GM18907 (cell line): ENCODE results near the gene NKAP.
"Not testable (repeated sequence)": the region's sequence is repeated elsewhere in the genome, so short reads cannot be mapped to it uniquely, and the experiment has no call there.

ENCODE experiments used
- ATAC-seq: cut with Tn5 transposase; IDR thresholded peaks from one replicate; pipeline ENCODE4 v1.9.1; 2021; ENCODE audit warnings: mild to moderate bottlenecking, moderate library complexity; ENCODE audit not compliant: unreplicated experiment

NKAP gene

DNA sequence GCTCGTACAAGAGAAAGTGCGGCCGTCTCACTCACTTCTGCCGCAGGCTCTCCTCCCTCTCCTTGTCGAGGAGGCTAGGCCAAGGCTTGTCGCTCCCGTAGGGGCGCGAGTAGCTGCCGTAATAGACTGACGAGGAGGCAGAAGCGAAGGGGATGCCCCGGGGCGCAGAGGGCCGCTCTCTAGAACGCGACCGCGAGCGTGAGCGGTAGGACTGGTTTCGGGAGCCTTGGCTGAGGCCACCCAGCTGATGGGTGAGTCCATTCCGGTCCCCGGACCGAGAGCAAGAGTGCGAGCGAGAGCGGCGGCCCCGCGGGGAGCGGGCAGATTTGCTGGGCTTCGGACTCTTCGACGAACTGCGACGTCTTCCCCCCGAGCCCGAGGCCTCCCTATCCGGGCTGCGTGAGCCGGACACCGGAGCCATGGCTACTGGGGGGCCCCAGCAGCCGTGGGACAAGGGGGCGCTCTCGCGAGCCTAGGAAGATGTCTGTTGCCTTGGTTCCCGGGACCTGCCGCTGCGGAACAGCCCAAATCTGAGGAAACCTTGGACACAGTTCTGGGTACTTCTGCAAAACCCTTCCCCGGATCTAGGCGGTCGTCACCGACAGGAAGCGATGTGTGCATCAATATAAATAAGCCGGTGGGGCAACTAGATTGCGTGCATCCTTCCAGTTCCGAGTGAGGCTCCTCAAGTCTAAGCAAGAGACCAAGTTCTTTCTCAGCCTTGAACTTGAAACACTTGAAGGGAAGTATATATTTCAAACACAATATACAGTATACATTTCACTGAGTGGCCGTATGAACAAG is at the start of gene NKAP:
Gene NKAP (minus strand): TSS at position 567 of the 804 bp plus-strand sequence. CDS start 146 bp downstream, at position 421.
- ATAC-seq: peak; percentile 80

DNA sequence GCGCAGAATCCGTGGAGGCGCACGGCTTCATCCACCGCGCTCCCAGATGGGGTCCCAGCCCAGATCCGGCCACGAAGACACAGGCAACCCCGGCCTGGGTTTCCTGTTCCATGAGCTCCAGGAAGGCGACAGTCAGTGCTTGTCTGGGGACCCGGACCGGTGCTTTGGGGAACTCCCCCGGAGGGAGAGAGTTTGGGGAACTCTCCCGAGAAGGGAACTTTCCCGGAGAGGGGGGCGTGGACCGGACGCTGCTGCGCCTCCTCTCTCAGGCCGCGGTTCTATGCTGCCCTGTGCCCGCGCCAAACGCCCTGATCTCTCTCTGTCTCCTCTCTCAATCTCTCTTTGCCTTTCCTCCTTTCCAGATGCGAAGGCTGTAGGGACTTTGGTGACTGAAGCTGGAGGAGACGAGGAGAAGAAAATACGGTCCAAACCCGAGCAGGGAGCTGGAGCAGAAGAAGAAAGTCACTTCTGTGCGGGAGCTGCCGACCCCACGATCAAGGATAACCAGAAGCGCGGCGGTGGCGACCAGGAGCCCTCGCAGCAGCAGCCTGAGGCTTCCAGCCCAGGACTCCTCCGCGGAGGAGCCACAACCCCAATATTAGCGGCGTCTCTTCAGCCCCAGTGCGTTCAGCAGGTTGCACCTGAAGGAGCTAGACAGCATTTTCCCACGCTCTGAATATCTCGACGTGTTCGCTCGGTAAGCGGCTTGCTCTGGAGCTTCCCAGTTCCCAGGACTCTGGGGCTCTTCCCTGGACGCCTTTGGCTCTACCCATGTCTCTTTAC is 47.6 kb upstream of the NKAP start:
- no peak for ATAC-seq

DNA sequence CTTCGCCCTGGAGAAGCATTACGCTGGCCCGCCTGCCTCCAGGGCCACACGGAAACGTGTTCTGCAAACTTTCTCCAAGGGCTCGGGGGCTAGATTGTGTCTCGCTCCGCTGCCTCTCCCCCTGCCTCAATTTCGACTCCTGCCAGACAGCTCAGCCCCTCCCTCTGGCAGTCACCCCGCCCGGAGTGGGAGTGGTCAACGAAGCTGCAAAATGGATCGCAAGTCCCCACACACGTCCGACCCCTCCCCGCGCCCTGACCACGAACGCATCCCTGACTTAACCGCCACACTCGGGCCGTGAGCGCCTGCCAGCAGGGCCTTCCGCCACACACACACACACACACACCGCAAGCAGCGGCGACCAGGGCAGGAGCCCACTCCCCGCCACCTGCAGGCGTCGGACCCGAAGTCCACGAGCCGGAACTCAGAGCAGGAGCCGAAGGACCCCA is 47.0 kb upstream of the NKAP start:
- no peak for ATAC-seq

DNA sequence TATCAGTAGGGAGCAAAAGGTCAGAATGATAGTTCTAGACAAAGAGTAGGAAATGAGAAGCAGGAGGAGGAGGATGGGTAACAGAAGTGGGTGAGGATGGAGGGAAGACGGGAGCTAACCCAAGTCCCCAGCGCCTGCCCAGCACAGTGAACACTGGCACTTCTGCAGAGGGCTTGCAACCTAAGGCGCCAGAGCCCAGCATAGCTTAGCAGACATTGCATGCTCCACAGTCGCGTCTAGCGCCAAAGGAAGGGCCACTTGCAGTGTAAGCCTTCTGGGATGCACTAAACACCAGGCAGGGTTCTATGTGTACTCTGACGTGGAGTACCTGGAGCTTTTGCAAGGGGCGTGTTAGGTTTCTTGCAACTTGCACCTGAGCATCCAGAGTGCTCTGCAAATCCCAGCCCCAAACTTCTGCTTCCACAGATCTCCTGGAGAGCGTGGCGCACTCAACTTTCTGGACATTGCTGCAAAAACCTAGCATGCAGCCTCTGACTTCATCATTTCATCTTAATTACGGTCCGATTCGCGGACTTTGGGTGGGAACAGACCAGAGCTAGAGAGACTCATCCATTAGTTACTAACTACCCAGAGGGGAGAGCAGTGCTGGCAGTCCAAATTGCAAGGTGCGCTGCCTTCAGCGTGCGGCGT is 46.5 kb upstream of the NKAP start:
- no peak for ATAC-seq

DNA sequence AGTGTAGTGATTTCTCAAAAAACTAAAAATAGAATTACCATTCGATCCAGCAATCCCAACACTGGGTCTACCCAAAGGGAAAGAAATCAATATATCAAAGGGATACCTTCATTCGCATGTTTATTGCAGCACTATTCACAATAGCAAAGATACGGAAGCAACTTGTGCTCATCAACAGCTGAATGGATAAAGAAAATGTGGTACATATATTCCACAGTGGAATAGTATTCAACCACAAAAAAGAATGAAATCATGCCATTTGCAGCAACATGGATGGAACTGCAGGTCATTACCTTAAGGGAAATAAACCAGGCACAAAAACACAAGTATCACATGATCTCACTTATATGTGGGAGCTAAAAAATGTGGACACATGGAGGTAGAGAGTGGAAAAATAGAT is 42.7 kb upstream of the NKAP start:
- no peak for ATAC-seq

DNA sequence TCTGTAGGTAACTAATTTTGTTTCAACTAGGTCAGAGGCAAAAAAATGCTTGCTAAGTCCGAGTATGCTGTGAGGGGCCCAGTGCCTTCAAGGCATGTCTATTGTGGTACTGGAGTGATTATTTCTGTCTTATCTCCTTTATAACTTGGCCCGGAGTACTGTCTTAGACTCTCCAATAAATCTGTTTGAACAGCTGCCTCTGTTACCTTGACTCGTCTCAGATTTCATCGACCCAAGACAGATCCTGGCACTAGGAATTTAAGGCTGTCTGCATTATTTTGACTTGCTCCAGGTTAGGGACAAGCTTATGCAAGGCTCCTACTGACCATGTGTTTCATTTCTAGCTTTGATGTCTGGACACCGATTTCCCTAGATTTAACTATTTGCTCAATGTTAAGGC is 41.1 kb upstream of the NKAP start:
- no peak for ATAC-seq

DNA sequence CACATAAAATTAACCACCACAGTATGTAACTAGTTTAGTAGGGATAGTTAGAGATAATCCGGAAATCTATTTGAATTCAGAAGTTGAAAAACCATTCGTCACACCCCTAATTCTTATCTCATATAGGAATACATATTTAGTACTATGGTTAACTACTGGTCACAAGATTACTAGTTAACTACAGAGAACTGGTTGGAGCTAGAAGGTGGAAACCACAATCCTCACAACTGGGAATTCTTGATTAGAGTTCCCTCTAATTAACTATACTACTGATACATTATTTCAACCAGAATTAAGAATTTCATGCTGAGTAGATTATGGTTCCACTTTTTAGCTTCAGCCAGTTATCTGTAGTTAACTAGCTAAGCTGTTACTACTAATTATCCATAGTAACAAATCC is 39.9 kb upstream of the NKAP start:
- ATAC-seq: no peak

DNA sequence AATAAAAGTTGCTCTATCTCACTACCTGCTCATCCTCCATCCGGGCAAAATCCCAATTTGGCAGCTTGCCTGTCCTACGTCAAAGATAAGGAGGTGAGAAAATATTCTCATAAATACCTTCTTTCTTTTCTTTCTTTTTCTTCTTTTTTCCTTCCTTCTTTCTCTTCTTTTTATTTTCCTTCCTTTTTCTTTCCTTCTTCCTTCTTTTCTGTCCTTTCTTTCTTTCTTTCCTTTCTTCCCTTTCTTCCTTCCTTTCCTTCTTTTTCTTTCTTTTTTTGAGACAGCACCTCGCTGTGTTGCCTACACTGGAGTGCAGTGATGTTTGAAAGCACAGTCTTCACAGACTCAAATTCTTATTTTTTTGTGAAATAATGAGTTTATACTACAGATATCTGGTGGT is 38.6 kb upstream of the NKAP start:
- ATAC-seq: no peak

DNA sequence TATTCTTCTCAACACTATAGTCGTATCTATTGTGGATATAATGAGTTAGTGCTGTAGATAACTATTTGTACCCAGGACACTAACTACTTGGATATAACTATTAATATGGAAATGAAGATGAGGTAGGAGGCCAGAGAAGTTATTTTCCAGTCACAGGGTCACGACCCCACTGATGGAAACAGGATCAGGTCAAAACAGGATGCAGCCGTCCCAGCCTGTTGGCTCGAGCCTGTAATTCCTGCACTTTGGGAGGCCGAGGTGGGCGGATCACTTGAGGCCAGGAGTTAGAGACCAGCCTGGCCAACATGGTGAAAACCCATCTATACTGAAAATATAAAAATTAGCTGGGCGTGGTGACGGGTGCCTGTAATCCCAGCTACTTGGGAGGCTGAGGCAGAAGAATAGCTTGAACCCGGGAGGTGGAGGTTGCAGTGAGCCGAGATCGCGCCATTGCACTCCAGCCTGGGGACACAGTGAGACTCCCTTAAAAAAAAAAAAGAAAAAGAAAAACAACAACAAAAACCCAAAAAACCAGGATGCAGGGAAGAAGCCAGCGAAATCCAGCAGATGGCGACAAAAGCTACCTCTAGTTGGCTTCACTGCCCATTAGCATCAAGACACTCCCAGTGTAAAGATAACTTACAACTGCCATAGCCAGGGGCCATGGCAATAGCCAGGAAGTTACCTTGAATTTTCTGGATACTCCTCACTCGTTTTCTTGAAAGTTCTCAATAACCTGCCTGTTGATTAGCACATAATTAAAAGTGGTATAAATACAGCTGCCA is 37.9 kb upstream of the NKAP start:
- peak; percentile 62 for ATAC-seq

DNA sequence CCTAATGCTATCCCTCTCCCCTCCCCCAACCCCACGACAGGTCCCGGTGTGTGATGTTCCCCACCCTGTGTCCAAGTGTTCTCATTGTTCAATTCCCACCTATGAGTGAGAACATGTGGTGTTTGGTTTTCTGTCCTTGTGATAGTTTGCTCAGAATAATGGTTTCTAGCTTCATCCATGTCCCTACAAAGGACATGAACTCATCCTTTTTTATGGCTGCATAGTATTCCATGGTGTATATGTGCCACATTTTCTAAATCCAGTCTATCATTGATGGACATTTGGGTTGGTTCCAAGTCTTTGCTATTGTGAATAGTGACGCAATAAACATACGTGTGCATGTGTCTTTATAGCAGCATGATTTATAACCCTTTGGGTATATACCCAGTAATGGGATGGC is 33.6 kb upstream of the NKAP start:
- not testable (repeated sequence) for ATAC-seq

DNA sequence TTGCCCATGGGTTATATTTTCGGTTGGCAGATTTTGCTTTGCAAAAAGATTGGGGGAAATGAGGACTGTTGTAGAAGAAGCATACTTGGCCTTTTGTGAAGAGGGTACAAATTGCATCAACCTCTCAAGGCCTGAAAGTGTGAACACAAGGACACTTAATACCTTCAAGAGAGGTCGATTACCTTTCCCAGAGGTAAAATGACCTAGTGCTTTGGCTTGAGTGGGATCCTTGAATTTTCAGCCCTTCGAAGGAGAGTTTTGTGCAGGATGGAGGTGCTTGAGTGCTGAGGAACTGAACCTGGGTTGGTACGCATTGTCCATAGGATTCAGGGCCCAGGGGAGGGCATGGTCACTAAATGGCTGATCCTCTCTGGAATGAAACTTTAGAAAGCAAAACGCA is 27.6 kb upstream of the NKAP start:
- ATAC-seq: no peak

DNA sequence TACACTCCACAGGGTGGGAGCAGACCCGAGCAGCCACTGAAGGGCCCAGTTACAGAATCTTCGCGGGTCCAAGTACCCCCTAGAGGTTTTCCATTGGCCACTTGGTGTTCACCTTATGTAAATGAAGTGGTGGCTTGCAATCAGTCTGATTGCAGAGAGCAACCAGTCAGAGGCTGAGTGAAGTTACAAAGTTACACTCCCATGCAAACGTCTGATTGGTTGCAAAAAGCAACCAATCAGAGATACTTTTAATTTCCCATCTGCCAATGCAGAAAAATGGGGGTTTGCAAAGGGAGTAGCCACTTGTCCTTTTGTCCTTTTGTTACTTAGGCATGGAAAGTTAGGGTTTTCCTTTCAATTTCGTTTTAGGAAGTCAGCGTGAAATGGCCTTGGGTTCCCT is 27.0 kb upstream of the NKAP start:
- no peak for ATAC-seq

DNA sequence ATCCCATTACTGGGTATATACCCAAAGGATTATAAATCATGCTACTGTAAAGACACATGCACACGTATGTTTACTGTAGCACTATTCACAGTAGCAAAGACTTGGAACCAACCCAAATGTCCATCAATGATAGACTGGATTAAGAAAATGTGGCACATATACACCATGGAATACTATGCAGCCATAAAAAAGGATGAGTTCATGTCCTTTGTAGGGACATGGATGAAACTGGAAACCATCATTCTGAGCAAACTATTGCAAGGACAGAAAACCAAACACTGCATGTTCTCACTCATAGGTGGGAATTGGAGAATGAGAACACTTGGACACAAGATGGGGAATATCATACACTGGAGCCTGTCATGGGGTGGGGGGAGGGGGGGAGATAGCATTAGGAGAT is 23.3 kb upstream of the NKAP start:
- ATAC-seq: not testable (repeated sequence)

DNA sequence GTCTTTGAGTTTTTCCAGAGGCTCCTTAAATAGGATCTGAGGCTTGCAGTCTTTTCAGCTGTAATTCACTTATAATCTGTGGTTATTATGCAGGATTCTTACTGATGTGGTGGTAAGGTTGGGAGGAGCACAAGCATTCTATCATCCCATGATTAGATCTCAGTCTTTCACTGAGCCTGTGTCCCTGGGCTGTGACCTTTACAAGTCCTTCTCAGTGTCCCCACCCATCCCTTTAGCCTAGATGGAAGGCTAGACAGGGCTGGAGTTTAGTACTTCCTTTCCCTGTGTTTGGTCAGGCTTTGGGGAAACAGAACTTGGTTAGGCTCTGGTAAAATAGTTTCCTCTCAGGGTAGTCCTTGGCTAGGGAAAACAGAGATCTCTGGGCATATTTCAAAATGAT is 17.1 kb upstream of the NKAP start:
- no peak for ATAC-seq

DNA sequence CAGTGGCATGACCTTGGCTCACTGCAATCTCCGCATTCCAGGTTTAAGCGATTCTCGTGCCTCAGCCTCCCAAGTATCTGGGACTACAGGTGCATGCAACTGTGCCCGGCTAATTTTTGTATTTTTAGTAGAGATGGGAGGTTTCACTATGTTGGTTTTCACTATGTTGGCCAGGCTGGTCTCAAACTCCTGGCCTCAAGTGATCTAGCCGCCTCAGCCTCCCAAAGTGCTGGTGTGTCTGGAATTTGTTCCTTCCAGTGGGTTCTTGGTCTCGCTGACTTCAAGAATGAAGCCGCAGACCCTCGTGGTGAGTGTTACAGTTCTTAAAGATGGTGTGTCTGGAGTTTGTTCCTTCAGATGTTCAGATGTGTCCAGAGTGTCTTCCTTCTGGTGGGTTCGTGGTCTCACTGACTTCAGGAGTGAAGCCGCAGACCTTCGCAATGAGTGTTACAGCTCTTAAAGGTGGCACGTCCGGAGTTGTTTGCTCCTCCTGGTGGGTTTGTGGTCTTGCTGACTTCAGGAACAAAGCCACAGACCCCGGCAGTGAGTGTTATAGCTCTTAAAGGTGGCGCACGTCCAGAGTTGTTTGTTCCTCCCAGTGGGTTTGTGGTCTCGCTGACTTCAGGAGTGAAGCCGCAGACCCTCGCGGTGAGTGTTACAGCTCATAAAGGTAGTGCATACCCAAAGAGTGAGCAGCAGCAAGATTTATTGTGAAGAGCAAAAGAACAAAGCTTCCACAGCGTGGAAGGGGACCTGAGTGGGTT is 12.4 kb upstream of the NKAP start:
- not testable (repeated sequence) for ATAC-seq

DNA sequence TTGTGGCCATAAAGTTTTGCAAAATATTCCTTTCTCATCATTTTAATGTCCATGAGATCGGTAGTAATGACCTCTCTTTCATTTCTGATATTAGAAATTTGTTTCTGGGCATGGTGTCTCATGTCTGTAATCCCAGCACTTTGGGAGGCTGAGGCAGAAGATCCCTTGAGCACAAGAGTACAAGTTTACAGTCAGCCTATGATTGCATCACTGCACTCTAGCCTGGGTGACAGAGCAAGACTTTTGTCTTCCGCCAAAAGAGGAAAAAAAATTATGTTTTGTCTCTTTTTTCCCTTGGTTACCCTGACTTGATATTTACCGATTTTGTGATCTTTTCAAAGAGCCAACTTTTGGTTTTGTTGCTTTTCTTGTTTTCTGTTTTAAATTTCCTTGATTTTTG is 10.8 kb upstream of the NKAP start:
- ATAC-seq: no peak

DNA sequence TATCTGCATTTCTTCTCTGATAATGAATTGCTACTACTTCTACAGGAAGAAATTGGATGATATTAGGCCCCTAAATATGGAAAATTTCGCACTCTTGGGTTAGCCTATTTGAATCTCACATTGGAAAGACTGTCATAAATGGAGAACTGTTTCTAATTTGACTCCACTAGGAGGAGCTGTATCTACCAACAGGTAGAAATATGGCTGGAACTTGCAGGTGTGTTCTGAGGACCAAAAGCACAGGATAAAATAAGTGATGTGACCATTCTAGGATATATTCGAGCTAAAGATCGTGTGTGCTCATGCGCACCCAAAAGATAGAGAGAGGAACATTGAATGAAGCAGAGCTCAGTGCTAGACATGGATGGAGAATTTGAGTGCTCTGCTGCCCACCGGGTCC is 4.8 kb upstream of the NKAP start:
- no peak for ATAC-seq

DNA sequence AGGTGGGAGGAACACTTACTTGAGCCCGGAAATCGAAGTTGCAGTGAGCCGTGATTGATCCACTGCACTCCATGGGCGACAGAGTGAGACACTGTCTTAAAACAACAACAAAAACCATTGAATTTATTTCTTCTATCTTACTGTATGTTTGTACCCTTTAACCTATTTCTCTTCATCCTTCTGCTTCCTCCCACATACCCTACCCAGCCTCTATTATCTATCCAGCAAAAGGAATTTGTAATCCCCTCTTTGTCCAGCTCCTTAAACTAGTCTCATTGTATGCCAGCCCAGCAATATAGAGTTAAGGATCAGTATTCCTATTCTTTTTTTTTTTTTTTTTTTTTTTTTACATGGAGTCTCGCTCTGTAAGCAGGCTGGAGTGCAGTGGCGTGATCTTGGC is 1.9 kb upstream of the NKAP start:
- ATAC-seq: no peak

DNA sequence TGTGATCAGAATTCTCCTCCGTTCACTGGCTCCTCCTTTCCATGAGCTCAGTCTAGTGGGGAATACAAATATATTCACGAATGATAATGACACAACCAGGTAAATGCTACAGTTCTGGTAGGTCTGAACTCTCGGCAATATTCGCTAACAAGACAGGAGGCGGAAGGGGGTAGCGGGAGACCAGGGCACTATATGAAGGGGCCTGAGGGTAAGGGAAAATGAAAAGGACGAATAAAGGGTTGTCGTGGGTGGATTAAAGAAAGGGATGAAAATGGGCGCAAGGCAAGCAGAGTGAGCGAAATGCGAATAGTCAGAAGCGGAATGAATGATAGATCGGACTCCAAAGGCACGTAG is 743 bp downstream of the NKAP start:
- ATAC-seq: peak; percentile 22

DNA sequence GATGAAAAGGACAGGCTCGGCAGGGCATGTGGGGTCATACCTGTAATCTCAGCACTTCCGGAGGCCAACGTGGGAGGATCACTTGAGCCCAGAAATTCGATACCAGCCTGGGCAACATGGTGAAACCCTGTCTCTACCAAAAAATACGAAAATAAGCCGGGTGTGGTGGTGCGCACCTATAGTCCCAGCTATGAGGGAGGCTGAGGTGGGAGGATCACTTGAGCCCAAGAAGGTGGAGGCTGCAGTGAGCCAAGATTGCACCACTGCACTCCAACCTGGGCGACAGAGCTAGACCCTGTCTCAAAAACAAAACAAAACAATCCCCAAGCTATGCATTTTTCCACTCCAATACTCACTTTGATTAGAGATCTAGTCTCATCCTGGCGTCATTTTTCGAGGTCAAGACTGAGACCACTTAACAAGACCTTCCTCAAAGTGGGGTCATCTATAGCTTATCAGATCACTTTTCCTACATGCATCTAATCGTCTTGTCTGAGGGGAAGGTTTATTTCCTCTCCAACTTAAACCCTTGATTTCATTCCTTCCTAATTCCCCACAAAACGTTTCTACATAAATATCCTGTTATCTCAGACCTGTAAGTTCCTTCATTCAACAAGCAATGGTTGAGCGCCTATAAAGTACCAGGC is 1.3 kb downstream of the NKAP start:
- ATAC-seq: no peak
